Testis (tissue), 2 donors: ENCODE results near the gene OR2Z1.

Source experiments
- POLR2A ChIP-seq: fragments of 450-650 bp; IDR thresholded peaks from one replicate; pipeline ENCODE4 v1.6.1; 2017; ENCODE audit warnings: antibody characterized with exemption, mild to moderate bottlenecking, moderate library complexity
- TF ChIP-seq, protein P1 (sequence below), 3 experiments: fragments of 450-650 bp in 2 of 3; fragments of 200-600 bp in 1 of 3; sonication (generic) in 1 of 3; IDR thresholded peaks; one replicate each; pipeline ENCODE4 v1.5.1; 2016 to 2019; ENCODE audit warnings: antibody characterized with exemption in 3 of 3, mild to moderate bottlenecking in 2 of 3, moderate library complexity in 1 of 3

DNA sequence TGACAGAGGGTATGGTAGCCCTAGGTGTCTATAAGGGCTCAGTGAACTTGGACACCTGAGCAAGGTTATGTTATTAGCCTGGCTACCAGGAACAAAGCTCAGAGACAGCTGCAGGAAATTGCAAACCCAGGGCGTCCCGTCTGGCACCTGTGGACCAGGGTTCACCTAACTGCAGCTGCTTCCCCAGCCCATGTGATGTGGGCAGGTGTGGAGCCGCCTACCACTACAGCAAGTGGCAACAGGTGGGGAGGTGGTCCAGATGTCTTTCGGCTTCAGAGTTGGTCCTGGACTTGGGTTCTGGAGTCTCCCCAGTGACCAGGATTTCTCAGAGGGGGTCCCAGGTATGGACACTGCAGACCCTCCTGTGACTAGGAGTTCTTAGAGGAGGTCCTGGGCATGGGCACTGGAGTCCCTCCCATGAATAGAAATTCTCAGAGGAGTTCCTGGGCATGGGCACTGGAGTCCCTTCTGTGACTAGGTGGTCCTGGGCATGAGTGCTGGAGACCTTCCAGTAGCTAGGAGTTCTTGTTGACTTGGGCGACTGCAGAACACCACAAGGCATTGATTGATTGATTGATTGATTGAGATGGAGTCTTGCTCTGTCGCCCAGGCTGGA lies 48.0 kb upstream of the OR2Z1 start:
- no peak for TF ChIP-seq POLR2A
- TF ChIP-seq, protein P1, sequence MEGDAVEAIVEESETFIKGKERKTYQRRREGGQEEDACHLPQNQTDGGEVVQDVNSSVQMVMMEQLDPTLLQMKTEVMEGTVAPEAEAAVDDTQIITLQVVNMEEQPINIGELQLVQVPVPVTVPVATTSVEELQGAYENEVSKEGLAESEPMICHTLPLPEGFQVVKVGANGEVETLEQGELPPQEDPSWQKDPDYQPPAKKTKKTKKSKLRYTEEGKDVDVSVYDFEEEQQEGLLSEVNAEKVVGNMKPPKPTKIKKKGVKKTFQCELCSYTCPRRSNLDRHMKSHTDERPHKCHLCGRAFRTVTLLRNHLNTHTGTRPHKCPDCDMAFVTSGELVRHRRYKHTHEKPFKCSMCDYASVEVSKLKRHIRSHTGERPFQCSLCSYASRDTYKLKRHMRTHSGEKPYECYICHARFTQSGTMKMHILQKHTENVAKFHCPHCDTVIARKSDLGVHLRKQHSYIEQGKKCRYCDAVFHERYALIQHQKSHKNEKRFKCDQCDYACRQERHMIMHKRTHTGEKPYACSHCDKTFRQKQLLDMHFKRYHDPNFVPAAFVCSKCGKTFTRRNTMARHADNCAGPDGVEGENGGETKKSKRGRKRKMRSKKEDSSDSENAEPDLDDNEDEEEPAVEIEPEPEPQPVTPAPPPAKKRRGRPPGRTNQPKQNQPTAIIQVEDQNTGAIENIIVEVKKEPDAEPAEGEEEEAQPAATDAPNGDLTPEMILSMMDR (IDR thresholded peaks at IDR 0.05): no peak
